K562 (cell line): ENCODE results near the gene RNF214. TPM values are rescaled to one million over a fixed set of nuclear protein-coding genes. Genes with fewer than 3 reads are reported as not detected.

Experiments used
- CREM ChIP-seq: IDR thresholded peaks from 2 replicates; pipeline ENCODE4 v1.6.1; 2014; ENCODE audit warnings: antibody characterized with exemption, low read depth
- TCF7 ChIP-seq: sonication (generic); IDR thresholded peaks from 2 replicates; pipeline ENCODE4 v1.6.1; 2016; ENCODE audit warnings: antibody characterized with exemption, borderline replicate concordance
- ZBTB11 ChIP-seq, 3 experiments: fragments of 200-800 bp in 1 of 3; fragments of 250-450 bp in 1 of 3; fragments of 450-650 bp in 1 of 3; sonication (Bioruptor Pico) in 1 of 3; sonication (Bioruptor generic) in 1 of 3; formaldehyde crosslinking in 1 of 3; IDR thresholded peaks; 2 replicates each; pipeline versions ENCODE4 v1.6.1 to v1.8.0; 2016 to 2022; ENCODE audit warnings: mild to moderate bottlenecking in 2 of 3, missing genetic modification characterization in 2 of 3, missing compliant biosample characterization in 1 of 3, moderate library complexity in 1 of 3
- ZBTB40 ChIP-seq, 2 experiments: fragments of 450-650 bp in 1 of 2; sonication (generic) in 1 of 2; formaldehyde crosslinking in 1 of 2; IDR thresholded peaks; 2 replicates each; pipeline versions ENCODE4 v1.7.1 to v1.9.0; 2016 to 2022; ENCODE audit warnings: inconsistent platforms in 1 of 2, mild to moderate bottlenecking in 1 of 2, missing genetic modification reagents in 1 of 2
- ZNF165 ChIP-seq: fragments of 250-450 bp; sonication (Bioruptor Pico); IDR thresholded peaks from 2 replicates; pipeline ENCODE4 v1.4.0; 2020; ENCODE audit warnings: borderline replicate concordance
- polyA plus RNA-seq, 8 experiments: library from polyadenylated mRNA; depleted of rRNA in 4 of 8; stranded (reverse) in 5 of 8; unstranded in 3 of 8; fragments of >200 nt; fragmentation: Nextera tagmentation in 2 of 8; fragmentation: Illumina TruSeq in 1 of 8; extraction: Ambion mirVana in 2 of 8; extraction: Trizol in 1 of 8; gene quantifications; 2 replicates each; pipeline versions ENCODE4 v1.2.1 to v1.2.3, GENCODE V29; 2011 to 2014; ENCODE audit warnings: inconsistent platforms in 1 of 8, missing spikeins in 1 of 8
- total RNA-seq, 7 experiments: library from RNA; depleted of rRNA in 6 of 7; stranded (reverse); fragments of >200 nt in 6 of 7; fragmentation: Illumina TruSeq in 2 of 7; extraction: Trizol in 2 of 7; gene quantifications; 2 replicates each; pipeline versions ENCODE4 v1.2.1 to v1.2.3, GENCODE V29; 2011 to 2021; ENCODE audit warnings: low replicate concordance in 1 of 7

The RNF214 gene
- total and polyA plus RNA-seq, 9 of the 15 experiments (the other 6 are each of a cell fraction or from before 2014, with no cell fraction given), result 6.6 to 24.8 (median 11.9) TPM

- TF ChIP-seq ZBTB11 (CRISPR knock-in tag; IDR thresholded peaks at IDR 0.05), result peak in 1 of 3 experiments; percentile 87; a peak in 2 of 6 replicates
- TF ChIP-seq ZNF165 (CRISPR knock-in tag), result no peak
- no peak for TF ChIP-seq TCF7
- TF ChIP-seq ZBTB40 (IDR thresholded peaks at IDR 0.05), result no peak
- TF ChIP-seq ZBTB40 (CRISPR knock-in tag; IDR thresholded peaks at IDR 0.05), result no peak
- peak; percentile 78; the same call in 1 of the 2 replicates for TF ChIP-seq CREM
Measured at GRCh38 chr11:117232092-117232878, at the start of gene RNF214 (continued).
